ENCODE measurements around the gene RGS4.

Gene RGS4

DNA sequence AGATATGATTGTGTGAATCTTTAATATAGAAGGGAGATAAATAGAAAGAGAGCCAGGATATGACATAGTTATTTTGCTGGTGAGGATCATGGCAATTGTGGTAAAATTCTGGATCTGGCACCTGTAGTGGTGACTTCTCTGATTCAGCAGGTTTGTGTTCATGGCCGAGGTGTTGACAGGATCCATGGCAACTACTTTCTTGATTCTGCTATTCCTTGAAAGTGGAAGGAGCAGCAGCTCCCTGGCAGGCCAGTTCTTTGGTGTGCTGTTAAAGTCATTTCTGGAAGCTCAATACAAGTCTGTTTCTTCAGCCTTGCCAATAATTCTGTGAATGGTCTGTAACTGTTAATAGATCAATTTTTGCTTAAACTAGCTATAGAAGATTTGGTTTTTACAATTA lies 33.4 kb downstream of the RGS4 start:
- no peak for DNase-seq (ENCODE audit: low read depth in 2 of 2)

DNA sequence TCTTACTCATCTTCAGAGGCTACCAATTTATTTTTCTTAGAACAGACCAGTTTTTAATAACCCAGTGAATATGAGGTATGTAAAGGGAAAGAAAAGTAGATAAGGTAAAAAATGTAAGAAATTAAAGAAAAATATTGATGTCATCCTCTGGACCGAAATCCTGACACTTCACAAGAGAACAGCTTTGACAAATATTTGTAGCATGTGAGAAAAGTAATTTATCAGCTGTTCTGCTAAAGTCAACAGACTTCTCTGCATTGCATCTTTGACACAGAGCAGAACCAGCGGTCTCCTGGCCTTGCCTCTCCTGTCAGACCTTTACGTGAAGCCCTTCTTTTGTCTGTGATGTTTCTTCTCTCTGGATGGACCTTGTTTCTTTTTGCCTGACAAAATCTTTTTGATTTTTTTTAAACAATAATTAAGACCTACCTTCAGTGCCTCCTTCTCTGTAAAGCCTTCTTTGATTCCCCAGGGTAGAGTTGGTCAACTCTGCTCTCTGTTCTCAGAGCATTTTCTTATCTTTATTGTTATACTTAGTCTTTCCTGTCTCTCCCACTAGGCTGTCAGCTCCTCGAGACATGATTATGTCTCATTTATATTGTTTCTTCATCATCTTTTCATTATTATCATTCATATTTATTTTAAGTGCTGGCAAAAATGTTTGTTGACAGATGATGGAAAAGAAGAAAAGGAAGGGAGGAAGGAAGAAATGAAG lies 35.4 kb downstream of the RGS4 start:
- DNase-seq (ENCODE audit: low read depth in 2 of 2): no peak

- no peak for DNase-seq (ENCODE audit: low read depth in 2 of 2)
These were observed 37.3 kb downstream of the RGS4 start for GRCh38 chr1:163106364-163106987.

- DNase-seq (ENCODE audit: low read depth in 2 of 2): no peak
These were observed 38.5 kb downstream of the RGS4 start for GRCh38 chr1:163107655-163108054.

DNA sequence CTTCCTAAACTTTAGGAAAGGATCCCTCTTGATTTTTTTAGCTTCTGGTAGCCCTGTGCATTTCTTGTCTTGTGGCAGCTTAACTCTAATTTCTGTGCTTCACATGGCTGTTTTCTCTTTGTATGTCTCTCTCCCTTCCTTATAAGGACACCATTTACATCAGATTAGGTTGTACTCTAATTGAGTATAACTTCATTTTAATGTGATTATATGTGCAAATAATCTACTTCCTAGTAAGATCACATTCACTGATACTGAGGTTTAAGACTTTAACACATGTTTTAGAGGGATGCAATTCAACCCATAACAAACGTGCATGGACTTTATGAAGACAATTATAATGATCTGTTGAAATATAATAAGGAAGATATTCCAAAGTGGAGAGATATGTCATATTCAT lies 46.7 kb downstream of the RGS4 start:
- DNase-seq (ENCODE audit: low read depth in 2 of 2): no peak

GRCh38 chr1:163119707-163120106 lies 50.5 kb downstream of the RGS4 start:
- no peak for DNase-seq (ENCODE audit: low read depth in 2 of 2)

DNA sequence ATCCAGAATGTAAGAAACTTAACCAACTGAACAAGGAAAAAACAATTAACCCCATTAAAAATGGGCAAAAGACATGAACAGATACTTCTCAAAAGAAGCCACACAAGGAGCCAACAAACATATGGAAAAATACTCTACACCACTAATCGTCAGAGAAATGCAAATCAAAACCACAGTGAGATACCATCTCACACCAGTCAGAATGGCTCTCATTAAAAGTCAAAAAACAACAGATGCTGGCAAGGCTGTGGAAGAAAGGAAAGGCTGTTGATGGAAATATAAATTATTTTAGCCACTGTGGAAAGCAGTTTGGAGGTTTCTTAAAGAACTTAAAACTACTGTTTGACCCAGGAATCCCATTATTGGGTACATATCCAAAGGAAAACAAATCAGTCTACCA lies 51.2 kb downstream of the RGS4 start:
- no peak for DNase-seq (ENCODE audit: low read depth in 2 of 2)

DNA sequence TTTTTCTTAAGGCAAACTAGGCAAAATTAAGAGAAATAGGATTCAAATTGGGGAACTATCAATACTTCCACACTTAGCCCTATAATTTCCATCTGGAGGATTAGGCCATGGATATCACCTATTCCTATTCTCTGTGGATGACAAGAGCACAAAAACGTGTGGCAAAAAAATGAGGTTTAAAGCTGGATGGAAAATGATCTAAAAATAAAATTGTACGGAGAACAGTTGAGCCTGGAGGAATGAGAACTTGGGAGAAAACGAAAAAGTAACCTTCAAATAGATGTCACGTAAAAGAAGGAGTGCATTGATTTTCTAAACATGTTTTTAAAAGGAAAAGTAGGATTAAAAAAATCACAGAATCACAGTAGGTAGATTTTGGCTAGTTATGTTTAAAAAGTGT lies 55.7 kb downstream of the RGS4 start:
- no peak for DNase-seq (ENCODE audit: low read depth in 2 of 2)

All from stimulated activated CD8-positive, alpha-beta memory T cell treated with anti-CD3 and anti-CD28 coated beads, Interleukin-2, amount 100 ng/mL, for 1 hour (primary cell).